Activated CD4-positive, CD25-positive, alpha-beta regulatory T cell treated with anti-CD3 and anti-CD28 coated beads, Interleukin-2, amount 50 U/mL, for 72 hours (primary cell): ENCODE data around the gene LHX8.
"Not testable (repeated sequence)": the region's sequence is repeated elsewhere in the genome, so short reads cannot be mapped to it uniquely, and the experiment has no call there.

Experiments
- DNase-seq: peaks from one replicate; pipeline ENCODE4 v3.0.0; 2021

Gene LHX8

GRCh38 chr1:75133750-75134646, at the start of gene LHX8:
Gene LHX8, plus strand, starts transcription at chr1:75134388. Its CDS starts 2,227 bp downstream, at chr1:75136615.
- DNase-seq, result no peak

GRCh38 chr1:75085931-75086330, 48.3 kb upstream of the LHX8 start:
- no peak for DNase-seq

- DNase-seq, result no peak
Observed at GRCh38 chr1:75087278-75087677, 46.9 kb upstream of the LHX8 start.

GRCh38 chr1:75092141-75092540, 42.0 kb upstream of the LHX8 start:
- DNase-seq, result no peak

- no peak for DNase-seq
Observed at GRCh38 chr1:75097654-75098053, 36.5 kb upstream of the LHX8 start.

GRCh38 chr1:75099581-75099980, 34.6 kb upstream of the LHX8 start:
- DNase-seq, result no peak

GRCh38 chr1:75100481-75101092, 33.6 kb upstream of the LHX8 start:
- DNase-seq, result no peak

- DNase-seq, result not testable (repeated sequence)
Observed at GRCh38 chr1:75112362-75112951, 21.7 kb upstream of the LHX8 start.

- no peak for DNase-seq
Observed at GRCh38 chr1:75115654-75116053, 18.5 kb upstream of the LHX8 start.

GRCh38 chr1:75123756-75124155, 10.4 kb upstream of the LHX8 start:
- no peak for DNase-seq

GRCh38 chr1:75124510-75124909, 9.7 kb upstream of the LHX8 start:
- no peak for DNase-seq

GRCh38 chr1:75125161-75125726, 8.9 kb upstream of the LHX8 start:
- DNase-seq, result no peak

- DNase-seq, result no peak
Observed at GRCh38 chr1:75126611-75127101, 7.5 kb upstream of the LHX8 start.

- DNase-seq, result no peak
Observed at GRCh38 chr1:75127916-75128717, 6.1 kb upstream of the LHX8 start.

GRCh38 chr1:75129660-75129982, 4.6 kb upstream of the LHX8 start:
- no peak for DNase-seq

- DNase-seq, result no peak
Observed at GRCh38 chr1:75129983-75130789, 4.0 kb upstream of the LHX8 start.

GRCh38 chr1:75130865-75131564, 3.2 kb upstream of the LHX8 start:
- DNase-seq, result no peak

GRCh38 chr1:75131565-75132241, 2.5 kb upstream of the LHX8 start:
- DNase-seq, result no peak

GRCh38 chr1:75132242-75132811, 1.9 kb upstream of the LHX8 start:
- DNase-seq, result no peak
